GM12878 (cell line): ENCODE data around the gene CCDC117.

ENCODE experiments used
- JUND ChIP-seq: IDR thresholded peaks from 2 replicates; pipeline ENCODE4 v1.6.1; 2012; ENCODE audit warnings: low read depth, mild to moderate bottlenecking, low read length, improper control_type of control experiment, moderate library complexity
- MTA2 ChIP-seq: fragments of 450-650 bp; IDR thresholded peaks from 2 replicates; pipeline ENCODE4 v1.6.1; 2016; ENCODE audit warnings: low read depth, mild to moderate bottlenecking, moderate library complexity
- POLR2AphosphoS5 ChIP-seq: IDR thresholded peaks from 2 replicates; pipeline ENCODE4 v1.6.1; 2011; ENCODE audit warnings: mild to moderate bottlenecking, low read length, inconsistent platforms

GRCh38 chr22:28813772-28814518 lies 41.5 kb downstream of the CCDC117 start:
- no peak for TF ChIP-seq MTA2
- TF ChIP-seq JUND, result no peak
- TF ChIP-seq POLR2AphosphoS5, result no peak
